DOHH2 (cell line): ENCODE results near the gene MYZAP.

Experiments
- H3F3A ChIP-seq: fragments of 200-600 bp; sonication (generic), shearing (Covaris generic); 2 replicates; pipeline ENCODE4 v1.6.0; 2016; ENCODE audit warnings: antibody characterized with exemption, mild to moderate bottlenecking; ENCODE audit not compliant: control insufficient read depth, insufficient read depth
- H3K27ac ChIP-seq: fragments of 200-600 bp; sonication (generic); 2 replicates; pipeline ENCODE4 v1.5.1; 2014; ENCODE audit warnings: low read depth, mild to moderate bottlenecking, low read length, moderate library complexity
- H3K27me3 ChIP-seq: fragments of 200-600 bp; sonication (generic); 2 replicates; pipeline ENCODE4 v1.6.1; 2014; ENCODE audit warnings: mild to moderate bottlenecking, low read length, mixed read lengths; ENCODE audit not compliant: control insufficient read depth
- H3K36me3 ChIP-seq: fragments of 200-600 bp; sonication (generic); 2 replicates; pipeline ENCODE4 v1.6.1; 2014; ENCODE audit warnings: mild to moderate bottlenecking, low read length, moderate library complexity, mixed read lengths; ENCODE audit not compliant: control insufficient read depth
- H3K4me1 ChIP-seq: fragments of 200-600 bp; sonication (generic); 2 replicates; pipeline ENCODE4 v1.6.1; 2014; ENCODE audit warnings: mild to moderate bottlenecking, low read length, mixed read lengths; ENCODE audit not compliant: control insufficient read depth
- H3K4me2 ChIP-seq: fragments of 200-600 bp; sonication (generic); 2 replicates; pipeline ENCODE4 v1.6.0; 2014; ENCODE audit warnings: mild to moderate bottlenecking, low read length, moderate library complexity
- H3K4me3 ChIP-seq: fragments of 200-600 bp; sonication (generic); 2 replicates; pipeline ENCODE4 v1.5.1; 2014; ENCODE audit warnings: mild to moderate bottlenecking, low read length, mixed read lengths
- H3K79me2 ChIP-seq: fragments of 200-600 bp; sonication (generic); 2 replicates; pipeline ENCODE4 v1.6.1; 2014; ENCODE audit warnings: mild to moderate bottlenecking, low read length, mixed read lengths; ENCODE audit not compliant: control insufficient read depth
- H3K9me2 ChIP-seq: fragments of 200-600 bp; sonication (generic); replicated peaks from 2 replicates; pipeline ENCODE4 v1.6.1; 2014; ENCODE audit warnings: mild to moderate bottlenecking, low read length, mixed read lengths; ENCODE audit not compliant: control insufficient read depth
- H3K9me3 ChIP-seq: fragments of 200-600 bp; sonication (generic); 2 replicates; pipeline ENCODE4 v1.6.1; 2014; ENCODE audit warnings: antibody characterized with exemption, low read length, mixed read lengths; ENCODE audit not compliant: control insufficient read depth, insufficient read depth
- H4K20me1 ChIP-seq: fragments of 200-600 bp; sonication (generic); 2 replicates; pipeline ENCODE4 v1.6.0; 2014; ENCODE audit warnings: low read depth, mild to moderate bottlenecking, antibody characterized with exemption, low read length, moderate library complexity; ENCODE audit not compliant: control insufficient read depth, insufficient read depth
- CTCF ChIP-seq: fragments of 200-600 bp; sonication (generic); IDR thresholded peaks from one replicate; pipeline ENCODE4 v1.5.1; 2014; ENCODE audit warnings: antibody characterized with exemption, mild to moderate bottlenecking, low read depth, low read length; ENCODE audit not compliant: poor library complexity, severe bottlenecking
- EZH2phosphoT487 ChIP-seq: fragments of 200-600 bp; sonication (generic); IDR thresholded peaks from 2 replicates; pipeline ENCODE4 v1.6.1; 2017; ENCODE audit warnings: borderline replicate concordance, mild to moderate bottlenecking, antibody characterized with exemption, low read length, moderate library complexity, mixed read lengths

Gene MYZAP

DNA sequence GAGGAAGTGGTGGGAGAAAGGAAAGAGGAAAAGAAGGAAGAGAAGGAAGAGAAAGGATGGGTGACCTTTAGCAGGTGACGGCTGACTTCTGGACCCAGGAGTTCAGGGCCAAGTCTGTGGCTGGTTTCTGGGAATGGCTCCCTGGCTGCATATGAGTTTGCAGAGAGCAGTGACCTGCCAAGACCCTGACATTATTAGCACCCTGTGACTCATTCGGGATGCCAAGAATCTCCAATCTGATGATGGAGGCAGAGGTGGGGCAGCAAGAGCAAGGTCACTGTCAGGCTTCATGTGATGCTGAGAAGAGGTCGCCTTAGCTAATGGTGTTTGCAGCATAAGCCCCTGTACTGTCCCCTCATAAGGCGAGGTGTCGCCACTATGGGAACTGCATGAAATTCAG is 42.6 kb downstream of the MYZAP start:
- Histone ChIP-seq H3K27me3 (peaks cover 8% of the 10 kb centered on the region; the same call in 1 of the 2 replicates), H3K4me1 (no peaks in the 10 kb centered on the region), H3K27ac (no peak overlapping the region), H3K36me3 (no peaks in the 10 kb centered on the region), H3F3A (no peaks in the 10 kb centered on the region), H3K9me2 (no peaks in the 10 kb centered on the region), H3K4me3 (no peak overlapping the region), H3K9me3 (no peaks in the 10 kb centered on the region), H4K20me1 (no peaks in the 10 kb centered on the region), H3K79me2 (no peaks in the 10 kb centered on the region), H3K4me2 (no peak overlapping the region)
- TF ChIP-seq EZH2phosphoT487 (no peak), CTCF (no peak)

- Histone ChIP-seq H4K20me1 (no peaks in the 10 kb centered on the region), H3K79me2 (no peaks in the 10 kb centered on the region), H3K4me3 (no peak overlapping the region), H3K36me3 (no peaks in the 10 kb centered on the region), H3K4me1 (no peaks in the 10 kb centered on the region), H3K27ac (no peak overlapping the region), H3K4me2 (no peak overlapping the region), H3F3A (no peaks in the 10 kb centered on the region), H3K27me3 (peaks cover 9% of the 10 kb centered on the region; the same call in 1 of the 2 replicates), H3K9me3 (no peaks in the 10 kb centered on the region), H3K9me2 (no peaks in the 10 kb centered on the region)
- TF ChIP-seq CTCF (no peak), EZH2phosphoT487 (no peak)
Measured at GRCh38 chr15:57635300-57635909, 43.7 kb downstream of the MYZAP start.

DNA sequence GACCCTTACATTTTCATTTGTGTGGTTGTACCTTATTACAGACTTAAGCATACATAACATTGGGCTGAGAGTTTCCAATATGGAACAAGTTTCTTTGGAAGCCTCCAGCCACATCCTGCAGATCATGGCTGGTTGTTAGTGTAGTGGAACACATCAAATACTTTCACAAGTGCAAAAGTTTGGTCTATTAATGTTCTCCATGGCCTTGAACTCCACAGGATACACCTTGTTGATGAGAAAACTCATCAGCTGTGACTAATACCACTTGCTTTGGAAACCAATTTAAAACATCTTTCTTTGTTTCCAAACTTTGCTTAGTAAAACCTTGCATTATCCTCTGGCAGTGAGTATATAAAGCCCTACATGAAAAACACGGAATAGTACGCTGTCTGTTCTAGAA is 46.1 kb downstream of the MYZAP start:
- no peaks in the 10 kb centered on the region for H3K9me3 ChIP-seq
- H3K4me3 ChIP-seq = no peak overlapping the region
- H3K27ac ChIP-seq = no peak overlapping the region
- H3K9me2 ChIP-seq = no peaks in the 10 kb centered on the region
- no peak for TF ChIP-seq CTCF
- TF ChIP-seq EZH2phosphoT487 = no peak
- no peaks in the 10 kb centered on the region for H3F3A ChIP-seq
- no peaks in the 10 kb centered on the region for H4K20me1 ChIP-seq
- peaks cover 9% of the 10 kb centered on the region; the same call in 1 of the 2 replicates for H3K27me3 ChIP-seq
- H3K4me2 ChIP-seq = no peak overlapping the region
- H3K79me2 ChIP-seq = no peaks in the 10 kb centered on the region
- no peaks in the 10 kb centered on the region for H3K36me3 ChIP-seq
- H3K4me1 ChIP-seq = no peaks in the 10 kb centered on the region
